HuH-7 (cell line): ENCODE data around the gene MEGF11.

Experiments
- DNase-seq: peaks from one replicate; pipeline ENCODE4 v3.0.0; 2011; ENCODE audit warnings: low spot score

MEGF11 gene

DNA sequence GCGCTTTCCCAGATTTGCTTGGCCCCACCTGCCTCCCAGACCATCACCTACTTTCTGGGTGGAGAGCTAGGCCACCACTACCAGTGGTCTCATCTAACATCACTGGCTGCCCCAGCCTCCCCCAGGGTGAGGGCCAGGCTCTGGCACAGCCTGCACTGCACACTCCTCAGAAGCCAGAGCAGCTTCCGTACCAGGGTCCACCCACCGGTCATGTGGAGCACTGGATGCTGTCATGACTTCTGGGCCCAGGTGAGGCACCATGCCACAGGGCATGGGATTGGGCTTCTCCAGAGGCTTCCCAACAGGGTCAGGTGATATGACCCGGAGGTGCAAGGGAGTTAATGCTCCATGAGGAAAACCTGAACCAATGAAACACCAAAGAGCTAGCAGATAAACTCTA is 14.0 kb downstream of the MEGF11 start:
- DNase-seq: no peak

GRCh38 chr15:66238318-66238717 is 15.2 kb downstream of the MEGF11 start:
- no peak for DNase-seq

DNA sequence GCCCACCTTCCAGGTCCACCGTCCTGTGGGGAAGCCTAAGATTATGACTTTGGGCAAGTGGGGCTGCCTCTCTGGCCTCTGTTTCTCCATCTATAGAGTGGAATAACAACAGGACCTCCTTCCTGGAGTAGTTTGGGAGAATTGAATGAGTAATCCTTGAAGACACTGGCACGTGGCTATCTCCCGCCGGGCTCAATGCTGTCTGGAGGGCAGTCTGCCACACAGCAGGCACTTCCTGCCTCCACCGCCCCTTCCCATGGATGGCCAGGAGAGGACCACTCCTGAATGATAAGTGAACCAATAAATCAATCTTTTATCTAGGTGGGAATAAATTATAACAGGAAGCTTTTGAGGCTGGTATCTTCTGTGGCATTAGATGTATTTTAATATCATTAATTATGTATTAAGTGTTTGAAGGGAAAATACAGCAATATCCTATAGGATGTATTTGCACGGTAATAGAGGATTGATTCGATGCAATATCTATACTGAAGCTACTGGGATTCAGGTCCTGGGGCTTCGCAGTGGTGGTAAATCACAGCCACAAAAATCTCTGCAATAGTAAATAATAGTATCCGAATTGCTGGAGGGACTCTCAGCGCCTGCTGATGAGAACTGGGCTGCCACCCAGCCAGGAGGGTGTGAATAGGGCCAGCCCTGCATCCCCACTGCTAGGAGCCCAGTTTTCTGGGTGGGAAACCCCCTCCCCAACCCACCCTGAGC is 15.9 kb downstream of the MEGF11 start:
- DNase-seq: no peak

DNA sequence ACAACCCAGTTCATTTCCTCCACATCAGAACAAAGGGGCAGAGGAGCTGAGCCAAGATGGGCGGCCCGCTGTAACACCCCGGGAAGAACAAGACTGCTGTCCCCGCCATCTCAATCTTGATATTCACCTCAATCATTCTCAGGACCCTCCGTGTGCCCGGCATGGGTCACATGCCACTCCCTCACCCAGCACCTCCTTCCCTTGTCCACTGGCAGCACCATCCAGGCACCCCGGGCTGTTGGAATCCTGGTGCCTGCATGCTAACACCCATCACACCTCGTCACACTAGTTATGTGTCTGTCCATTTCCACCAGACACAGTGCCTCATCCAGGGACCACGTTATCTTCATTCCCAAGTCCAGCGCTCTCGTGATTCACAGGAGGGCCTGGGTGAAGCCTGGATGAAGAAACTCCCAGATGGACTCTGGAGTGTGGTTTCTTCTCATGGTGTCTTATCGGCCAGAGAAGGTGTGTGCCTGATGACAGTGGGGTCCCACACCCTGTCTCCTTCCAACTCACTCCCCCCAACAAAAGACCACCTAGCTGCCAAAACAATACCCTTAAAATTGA is 16.7 kb downstream of the MEGF11 start:
- DNase-seq: no peak

- no peak for DNase-seq
Measured at GRCh38 chr15:66235866-66236265, 17.7 kb downstream of the MEGF11 start.

- DNase-seq: no peak
Measured at GRCh38 chr15:66234798-66235197, 18.8 kb downstream of the MEGF11 start.

GRCh38 chr15:66233487-66234415 is 19.8 kb downstream of the MEGF11 start:
- DNase-seq: no peak

DNA sequence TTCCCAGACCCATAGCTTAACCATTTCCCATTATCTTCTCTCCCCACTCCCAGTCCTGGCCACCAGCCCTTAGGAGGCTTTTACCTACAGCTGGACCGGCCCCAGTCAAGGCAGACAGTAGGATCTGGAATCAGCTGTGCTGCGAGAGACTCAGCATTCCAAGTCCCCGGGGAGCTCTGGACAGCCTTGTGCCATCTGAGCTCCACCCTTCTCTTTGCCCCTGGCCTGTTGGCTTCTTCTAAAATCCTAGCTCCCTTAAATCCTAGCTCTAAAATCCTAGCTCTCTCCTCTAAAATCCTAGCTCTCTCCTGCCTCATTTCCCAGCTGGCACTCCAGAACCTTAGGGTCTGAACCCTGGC is 21.3 kb downstream of the MEGF11 start:
- no peak for DNase-seq

DNA sequence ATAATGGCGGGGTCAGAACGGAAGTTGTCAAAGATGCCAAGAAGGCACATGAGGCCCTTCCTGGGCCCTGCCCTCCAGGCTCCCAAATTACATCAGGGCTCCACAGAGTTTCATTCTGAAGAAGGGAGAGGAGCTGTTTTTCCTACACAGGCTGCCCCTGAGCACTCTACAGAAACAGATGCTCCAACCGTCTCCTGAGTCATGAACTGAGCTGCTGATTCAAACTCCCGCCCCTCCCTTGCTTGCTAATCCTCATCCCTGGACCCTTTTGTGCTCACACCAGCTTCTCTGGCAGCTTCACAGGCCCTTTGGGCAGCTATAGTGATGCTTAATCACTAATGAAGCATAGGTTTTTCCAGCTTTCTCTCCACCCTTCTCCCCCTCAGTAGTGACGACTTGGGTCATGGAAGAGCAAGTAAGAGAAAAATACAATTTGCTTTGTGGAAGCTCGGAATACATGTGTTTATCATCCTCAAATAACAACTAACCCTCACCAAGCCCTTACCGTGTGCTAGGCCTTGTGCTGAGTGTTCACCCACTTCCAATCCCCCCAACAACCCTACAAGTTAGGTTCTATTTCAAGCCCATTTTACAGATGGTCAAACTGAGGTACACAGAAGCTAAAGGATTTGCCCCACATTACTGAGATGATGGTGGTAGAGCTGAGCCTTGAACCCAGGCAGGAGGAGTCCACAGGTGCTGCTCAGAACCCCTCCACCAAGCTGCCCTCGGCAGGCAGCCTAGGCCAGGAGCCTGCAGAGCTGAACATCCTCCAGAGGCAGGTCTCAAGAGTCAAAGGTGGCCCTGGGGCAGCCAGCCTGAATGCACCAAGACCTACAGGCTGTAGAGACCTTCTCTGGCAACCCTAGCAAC is 21.9 kb downstream of the MEGF11 start:
- no peak for DNase-seq

DNA sequence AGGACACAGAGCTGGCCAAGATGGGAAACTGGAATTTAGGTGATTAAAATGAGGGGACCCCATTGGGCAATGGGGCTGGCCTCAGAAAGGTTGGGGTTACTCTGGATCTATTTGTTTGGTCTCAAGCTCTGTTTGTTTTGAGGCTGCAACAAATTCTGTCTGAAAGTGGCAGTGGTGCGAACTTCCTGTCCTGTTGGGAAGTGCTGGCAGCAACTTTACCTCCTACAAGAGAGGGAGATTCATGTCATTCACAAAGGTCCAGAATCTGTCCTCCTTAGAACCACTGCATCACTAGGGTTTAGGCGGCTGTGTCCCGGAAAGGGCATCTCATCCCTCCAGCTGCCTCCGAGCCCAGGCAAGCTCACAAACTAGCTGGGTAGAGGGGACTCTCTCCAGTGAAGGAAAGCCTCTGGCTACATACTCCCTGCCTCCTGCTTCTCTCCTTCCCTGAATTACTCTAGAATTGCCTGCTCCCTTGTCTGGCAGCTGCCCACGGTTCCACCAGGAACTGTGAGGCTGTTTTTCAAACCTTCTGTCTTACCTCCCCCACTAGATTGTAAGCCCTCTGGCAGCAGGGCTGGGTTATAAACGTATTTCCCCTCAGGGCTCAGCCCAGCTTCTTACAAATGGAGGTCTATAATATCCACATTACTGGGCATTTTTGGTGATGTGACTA is 23.6 kb downstream of the MEGF11 start:
- DNase-seq: no peak

DNA sequence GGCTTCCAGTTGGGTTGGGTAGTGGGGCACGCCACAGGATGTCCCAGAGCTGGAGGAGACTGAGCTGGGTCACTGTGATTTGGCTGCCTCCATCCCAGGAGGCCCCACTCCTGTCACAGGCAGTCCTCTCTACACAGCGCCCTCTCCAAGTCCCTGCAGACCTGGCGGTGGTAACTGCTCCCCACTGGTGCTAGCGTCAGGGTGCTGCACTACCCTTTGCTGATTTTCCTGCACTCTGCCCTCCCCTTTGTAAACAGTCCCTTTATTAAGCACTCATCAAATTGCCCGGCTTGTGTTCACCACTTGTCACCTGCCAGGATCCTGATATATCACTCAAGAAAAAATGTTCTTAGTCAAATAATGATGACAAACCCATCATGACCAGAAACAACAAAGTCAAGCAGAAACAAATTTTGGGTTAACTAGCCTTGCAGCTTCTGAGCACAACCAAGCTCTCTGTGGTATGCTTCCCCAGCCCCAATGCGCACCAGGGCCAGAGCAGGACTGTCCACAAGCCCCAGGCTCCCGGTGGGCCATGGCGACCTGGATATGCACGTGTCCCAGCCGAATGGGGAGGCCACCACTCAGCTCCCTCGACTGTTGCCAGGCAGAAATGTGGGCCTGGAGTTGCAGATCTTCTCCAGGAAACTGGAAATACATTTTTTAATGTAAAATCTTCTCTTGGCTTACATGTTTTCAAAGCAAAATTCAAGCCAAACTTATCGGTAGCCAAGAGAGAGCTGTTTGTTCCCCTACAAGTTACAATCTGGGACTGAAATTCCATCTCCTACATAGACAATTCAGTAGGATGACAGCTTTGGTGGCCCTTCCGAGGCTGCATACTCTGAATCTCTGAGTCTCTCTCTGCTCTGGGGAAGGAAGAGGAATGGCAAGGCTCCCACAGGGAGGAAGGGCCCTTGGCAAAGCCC is 24.5 kb downstream of the MEGF11 start:
- no peak for DNase-seq

GRCh38 chr15:66226736-66227135 is 26.8 kb downstream of the MEGF11 start:
- no peak for DNase-seq

- DNase-seq: no peak
Measured at GRCh38 chr15:66225656-66226274, 27.8 kb downstream of the MEGF11 start.

DNA sequence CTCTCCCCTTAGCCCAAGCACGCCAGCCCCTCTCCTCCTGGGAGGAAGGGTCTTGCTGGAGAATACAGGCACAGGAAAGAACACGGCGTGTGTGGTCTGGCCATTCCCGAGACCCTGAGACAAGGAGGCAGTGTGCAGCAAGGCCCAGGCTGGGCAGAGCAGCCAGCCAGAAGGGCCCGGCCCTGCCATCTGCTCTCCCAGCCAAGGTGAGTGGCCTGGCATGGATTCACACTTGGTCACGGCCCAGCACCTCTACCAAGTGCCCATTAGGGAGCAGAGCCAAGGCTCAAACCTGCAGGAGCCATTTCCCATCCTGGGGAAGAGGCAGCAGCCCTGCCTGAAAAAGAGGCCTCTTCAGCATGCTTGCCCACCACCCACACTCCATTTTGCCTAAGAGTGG is 28.6 kb downstream of the MEGF11 start:
- DNase-seq: no peak

DNA sequence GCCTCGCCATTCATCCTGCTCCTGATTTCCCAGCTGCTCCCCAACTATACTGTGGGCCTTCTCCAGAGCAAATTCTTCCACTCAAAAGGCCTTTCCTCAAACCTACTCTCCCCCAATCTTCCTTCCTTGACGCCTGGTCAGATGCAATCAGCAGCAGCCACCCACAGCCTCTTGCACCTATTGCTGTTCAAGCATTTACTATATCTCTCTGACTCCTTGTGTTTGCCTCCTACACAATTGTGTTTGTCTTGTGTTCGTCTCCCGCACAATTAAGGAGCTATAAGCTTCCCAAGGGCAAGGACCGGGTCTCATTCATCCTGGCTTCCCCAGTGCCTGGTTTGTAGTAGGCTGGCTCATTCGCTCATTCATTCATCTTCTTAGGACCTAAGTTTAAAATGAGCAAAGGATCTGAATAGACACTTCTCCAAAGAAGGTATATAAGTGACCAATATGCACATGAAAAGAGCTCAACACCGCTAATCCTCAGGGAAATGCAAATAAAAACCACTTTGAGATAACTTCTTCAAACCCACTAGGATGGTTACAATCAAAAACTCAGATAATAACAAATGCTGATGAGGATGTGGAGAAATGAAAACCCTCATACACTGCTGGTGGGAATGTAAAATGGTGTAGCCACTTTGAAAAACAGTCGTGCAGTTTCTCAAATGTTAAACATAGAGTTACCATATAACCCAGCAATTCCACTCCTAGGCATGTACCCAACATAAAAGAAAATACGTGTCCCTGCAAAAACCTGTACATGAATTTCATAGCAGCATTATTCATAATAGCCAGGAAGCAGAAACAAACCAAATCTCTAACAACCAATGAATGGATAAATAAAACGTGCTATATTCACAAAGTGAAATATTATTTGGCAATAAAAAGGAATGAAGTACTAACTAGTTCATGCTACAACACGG is 31.0 kb downstream of the MEGF11 start:
- no peak for DNase-seq

GRCh38 chr15:66221126-66221525 is 32.4 kb downstream of the MEGF11 start:
- DNase-seq: no peak

- no peak for DNase-seq
Measured at GRCh38 chr15:66220601-66221000, 32.9 kb downstream of the MEGF11 start.

- no peak for DNase-seq
Measured at GRCh38 chr15:66219339-66219738, 34.2 kb downstream of the MEGF11 start.

DNA sequence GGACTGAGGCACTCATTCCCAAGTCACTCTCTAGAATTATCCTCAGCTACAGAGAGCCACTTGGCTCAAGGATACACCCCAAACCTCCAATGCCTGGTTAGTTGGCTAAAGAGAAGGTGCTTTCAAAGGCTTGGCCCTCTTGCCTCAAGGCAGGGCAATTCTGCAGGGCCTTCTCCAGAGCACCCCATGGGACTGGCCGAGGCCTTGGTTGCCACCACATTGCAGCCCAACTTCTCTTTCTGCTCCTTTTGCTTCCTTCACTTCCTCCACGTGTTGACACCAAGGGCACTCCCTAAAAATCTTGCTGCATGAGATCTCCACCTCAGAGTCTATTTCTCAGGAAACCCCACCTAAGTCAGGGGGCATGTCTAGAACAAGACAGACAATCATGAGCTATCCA is 36.7 kb downstream of the MEGF11 start:
- no peak for DNase-seq
